ENCODE results near the gene KREMEN1.

The KREMEN1 gene

GRCh38 chr22:29144786-29145160 lies 71.9 kb downstream of the KREMEN1 start:
- DNase-seq (ENCODE audit: extremely low read depth, low read depth): no peak
- no peak for TF ChIP-seq CTCF (IDR thresholded peaks at IDR 0.05; ENCODE audit: low read depth, low read length)

GRCh38 chr22:29145321-29146072 lies 72.7 kb downstream of the KREMEN1 start:
- DNase-seq (ENCODE audit: extremely low read depth, low read depth): no peak
- no peak for TF ChIP-seq CTCF (IDR thresholded peaks at IDR 0.05; ENCODE audit: low read depth, low read length)

GRCh38 chr22:29146091-29146560 lies 73.3 kb downstream of the KREMEN1 start:
- no peak for TF ChIP-seq CTCF (IDR thresholded peaks at IDR 0.05; ENCODE audit: low read depth, low read length)
- DNase-seq (ENCODE audit: extremely low read depth, low read depth): no peak

- DNase-seq (ENCODE audit: extremely low read depth, low read depth): no peak
- no peak for TF ChIP-seq CTCF (IDR thresholded peaks at IDR 0.05; ENCODE audit: low read depth, low read length)
These were observed 73.9 kb downstream of the KREMEN1 start for GRCh38 chr22:29146771-29147170.

- TF ChIP-seq CTCF (IDR thresholded peaks at IDR 0.05; ENCODE audit: low read depth, low read length): no peak
These were observed 74.6 kb downstream of the KREMEN1 start for GRCh38 chr22:29147331-29147899.

GRCh38 chr22:29148036-29148435 lies 75.2 kb downstream of the KREMEN1 start:
- TF ChIP-seq CTCF (IDR thresholded peaks at IDR 0.05; ENCODE audit: low read depth, low read length): no peak
- DNase-seq (ENCODE audit: extremely low read depth, low read depth): no peak

More at GRCh38 chr22:29147331-29147899, 74.6 kb downstream of the KREMEN1 start:
- DNase-seq (ENCODE audit: extremely low read depth, low read depth): no peak

- TF ChIP-seq CTCF (IDR thresholded peaks at IDR 0.05; ENCODE audit: low read depth, low read length): no peak
- no peak for DNase-seq (ENCODE audit: extremely low read depth, low read depth)
These were observed 76.0 kb downstream of the KREMEN1 start for GRCh38 chr22:29148826-29149225.
